Natural killer cell (primary cell): Measurements from ENCODE around the gene ULK4. TPM values are rescaled to one million over a fixed set of nuclear protein-coding genes. Genes with fewer than 3 reads are reported as not detected.

ENCODE experiments used
- ATAC-seq, 3 donors: fragments of 150-1000 bp in 2 of 3; fragments of 200-7000 bp in 1 of 3; cut with Tn5 transposase; 1 replicate in 1 of 3; 2 replicates in 2 of 3; pipeline ENCODE4 v1.10.0; 2021; ENCODE audit warnings: mild to moderate bottlenecking in 2 of 3, moderate library complexity in 2 of 3
- DNase-seq, 2 donors: peaks; one replicate each; pipeline versions ENCODE4 v3.0.0 to v3.0.0-alpha.2; 2013 to 2021; ENCODE audit warnings: mixed read lengths in 1 of 2
- H3K27ac ChIP-seq: one replicate; pipeline ENCODE4 v1.5.1; 2013; ENCODE audit warnings: mild to moderate bottlenecking, low read length
- H3K27me3 ChIP-seq: one replicate; pipeline ENCODE4 v1.6.1; 2013; ENCODE audit warnings: low read length; ENCODE audit not compliant: control insufficient read depth, insufficient read depth
- H3K36me3 ChIP-seq: one replicate; pipeline ENCODE4 v1.6.1; 2013; ENCODE audit warnings: low read length; ENCODE audit not compliant: control insufficient read depth, insufficient read depth
- H3K4me1 ChIP-seq: one replicate; pipeline ENCODE4 v1.6.1; 2013; ENCODE audit warnings: low read length; ENCODE audit not compliant: control insufficient read depth, insufficient read depth
- H3K4me3 ChIP-seq: one replicate; pipeline ENCODE4 v1.5.1; 2013; ENCODE audit warnings: low read length
- H3K9me3 ChIP-seq: one replicate; pipeline ENCODE4 v1.6.1; 2013; ENCODE audit warnings: low read length; ENCODE audit not compliant: control insufficient read depth, insufficient read depth
- H3K27ac Mint-ChIP-seq, 2 donors: one replicate each; pipeline ENCODE4 v1.8.0; 2022; ENCODE audit warnings: mild to moderate bottlenecking in 2 of 2, mixed read lengths in 2 of 2, moderate library complexity in 1 of 2
- H3K27me3 Mint-ChIP-seq, 2 donors: one replicate each; pipeline ENCODE4 v1.8.0; 2022; ENCODE audit warnings: low read depth in 2 of 2, mixed read lengths in 2 of 2
- H3K36me3 Mint-ChIP-seq: one replicate; pipeline ENCODE4 v1.8.0; 2022; ENCODE audit warnings: mixed read lengths
- H3K4me1 Mint-ChIP-seq, 2 donors: one replicate each; pipeline ENCODE4 v1.8.0; 2022; ENCODE audit warnings: mixed read lengths in 2 of 2
- H3K4me3 Mint-ChIP-seq: one replicate; pipeline ENCODE4 v1.8.0; 2022; ENCODE audit warnings: mild to moderate bottlenecking, moderate library complexity, mixed read lengths
- H3K9me3 Mint-ChIP-seq, 2 donors: one replicate each; pipeline ENCODE4 v1.8.0; 2022; ENCODE audit warnings: mixed read lengths in 2 of 2
- CTCF ChIP-seq: fragments of 200-600 bp; IDR thresholded peaks from one replicate; pipeline ENCODE4 v1.8.0; 2022; ENCODE audit warnings: antibody characterized with exemption
- WGBS: methylation state at CpG from one replicate; pipeline ENCODE4 v1.1.7; 2013; ENCODE audit warnings: missing lambda C conversion rate; ENCODE audit not compliant: insufficient coverage; 5-methylcytosine and 5-hydroxymethylcytosine counted together
- intact Hi-C: fragments of 100-400 bp; cut with micrococcal nuclease; formaldehyde crosslinking; loops from one replicate; pipeline ENCODE4 v1.14.2; 2022
- total RNA-seq, 4 donors: library from RNA; stranded (reverse); fragments of 120-200 nt in 1 of 4; gene quantifications; one replicate each; pipeline versions ENCODE4 v1.2.3 to v1.2.4, GENCODE V29; 2013 to 2022

Gene ULK4
- total RNA-seq, 3 donors from 2014 or later (not counting 1 experiment from before 2014, with no cell fraction given): 19.2 to 25.7 (median 21.2) TPM

- no peaks in the 10 kb centered on the region for H3K27me3 ChIP-seq
- Mint-ChIP-seq H3K4me3 (no peak overlapping the region), H3K9me3 (no peaks in the 10 kb centered on the region), H3K4me1 (no peaks in the 10 kb centered on the region), H3K27me3 (no peaks in the 10 kb centered on the region), H3K27ac (no peak overlapping the region), H3K36me3 (no peaks in the 10 kb centered on the region)
- whole genome bisulfite sequencing: 96% methylated on average over 2 of the region's 3 CpGs
- intact Hi-C loops: no loop called here
- H3K4me3 ChIP-seq: no peak overlapping the region
- ATAC-seq (no peak), DNase-seq (no peak)
- no peak overlapping the region for H3K27ac ChIP-seq
- H3K9me3 ChIP-seq: no peaks in the 10 kb centered on the region
- TF ChIP-seq CTCF: no peak
- H3K36me3 ChIP-seq: no peaks in the 10 kb centered on the region
- no peaks in the 10 kb centered on the region for H3K4me1 ChIP-seq
Observed at GRCh38 chr3:41933154-41933676, 28.7 kb downstream of the ULK4 start.

GRCh38 chr3:41932464-41932863 lies 29.4 kb downstream of the ULK4 start:
- H3K36me3 ChIP-seq: no peaks in the 10 kb centered on the region
- H3K9me3 ChIP-seq: no peaks in the 10 kb centered on the region
- ATAC-seq (no peak), DNase-seq (no peak)
- H3K4me1 ChIP-seq: no peaks in the 10 kb centered on the region
- Mint-ChIP-seq H3K36me3 (no peaks in the 10 kb centered on the region), H3K27me3 (no peaks in the 10 kb centered on the region), H3K9me3 (no peaks in the 10 kb centered on the region), H3K27ac (no peak overlapping the region), H3K4me1 (no peaks in the 10 kb centered on the region), H3K4me3 (no peak overlapping the region)
- H3K4me3 ChIP-seq: no peak overlapping the region
- H3K27ac ChIP-seq: no peak overlapping the region
- TF ChIP-seq CTCF: no peak
- WGBS: 86% methylated on average over 1 of the region's 2 CpGs
- intact Hi-C loops: no loop called here
- H3K27me3 ChIP-seq: no peaks in the 10 kb centered on the region

GRCh38 chr3:41920406-41920965 lies 41.4 kb downstream of the ULK4 start:
- peaks cover 2% of the 10 kb centered on the region for H3K36me3 ChIP-seq
- H3K4me1 ChIP-seq: no peaks in the 10 kb centered on the region
- ATAC-seq: no peak
- H3K9me3 ChIP-seq: no peaks in the 10 kb centered on the region
- no peak for TF ChIP-seq CTCF
- peaks cover 0 to 6% of the 10 kb centered on the region in 2 donors for H3K4me1 Mint-ChIP-seq
- no peaks in the 10 kb centered on the region for H3K27me3 Mint-ChIP-seq
- H3K36me3 Mint-ChIP-seq: no peaks in the 10 kb centered on the region
- WGBS: over 99% methylated on average over 5 of the region's 5 CpGs
- H3K27ac ChIP-seq: no peak overlapping the region
- no peak for DNase-seq
- intact Hi-C loops: no loop called here
- no peak overlapping the region for H3K4me3 ChIP-seq
- H3K27ac Mint-ChIP-seq: no peak overlapping the region
- no peaks in the 10 kb centered on the region for H3K27me3 ChIP-seq
- H3K4me3 Mint-ChIP-seq: no peak overlapping the region
- no peaks in the 10 kb centered on the region for H3K9me3 Mint-ChIP-seq

- H3K4me3 Mint-ChIP-seq: no peak overlapping the region
- H3K4me1 Mint-ChIP-seq: no peaks in the 10 kb centered on the region
- no peak overlapping the region for H3K27ac Mint-ChIP-seq
- ATAC-seq (no peak), DNase-seq (no peak)
- H3K36me3 Mint-ChIP-seq: peaks cover 6% of the 10 kb centered on the region
- WGBS: no CpG with 5 or more reads among the region's 1 CpG
- no peaks in the 10 kb centered on the region for H3K27me3 Mint-ChIP-seq
- Histone ChIP-seq H3K4me1 (no peaks in the 10 kb centered on the region), H3K4me3 (no peak overlapping the region), H3K27me3 (no peaks in the 10 kb centered on the region), H3K27ac (no peak overlapping the region), H3K9me3 (no peaks in the 10 kb centered on the region), H3K36me3 (peaks cover 2% of the 10 kb centered on the region)
- intact Hi-C loops: no loop called here
- no peaks in the 10 kb centered on the region for H3K9me3 Mint-ChIP-seq
- no peak for TF ChIP-seq CTCF
Observed at GRCh38 chr3:41915353-41915752, 46.5 kb downstream of the ULK4 start.
